Astrocyte of the spinal cord (primary cell): ENCODE measurements around the gene ANKRD28.
"Not testable (repeated sequence)": the region's sequence is repeated elsewhere in the genome, so short reads cannot be mapped to it uniquely, and the experiment has no call there.

Experiments
- DNase-seq: peaks from one replicate; pipeline ENCODE4 v3.0.0; 2011; ENCODE audit warnings: low read depth, low spot score
- H3K4me3 ChIP-seq: 2 replicates; pipeline ENCODE4 v1.5.1; 2011; ENCODE audit warnings: low read depth, mild to moderate bottlenecking, low read length, moderate library complexity
- CTCF ChIP-seq: IDR thresholded peaks from 2 replicates; pipeline ENCODE4 v1.5.1; 2012; ENCODE audit warnings: low read depth, mild to moderate bottlenecking, low read length, inconsistent platforms
- in situ Hi-C: cut with HindIII; loops from 2 replicates; pipeline ENCODE4 v1.10.0; 2017; ENCODE audit warnings: low sequenced_read_pairs

Gene ANKRD28

GRCh38 chr3:15779111-15779510 lies 18.7 kb downstream of the ANKRD28 start:
- no peak overlapping the region for H3K4me3 ChIP-seq
- TF ChIP-seq CTCF: no peak
- DNase-seq: no peak
- in situ Hi-C loops: no loop called here

GRCh38 chr3:15778332-15778858 lies 19.4 kb downstream of the ANKRD28 start:
- in situ Hi-C loops: no loop called here
- no peak for TF ChIP-seq CTCF

GRCh38 chr3:15774931-15775560 lies 22.7 kb downstream of the ANKRD28 start:
- H3K4me3 ChIP-seq, DNase-seq, in situ Hi-C loops: not testable (repeated sequence)

More at GRCh38 chr3:15778332-15778858, 19.4 kb downstream of the ANKRD28 start:
- no peak for DNase-seq
- no peak overlapping the region for H3K4me3 ChIP-seq

GRCh38 chr3:15771444-15771843 lies 26.3 kb downstream of the ANKRD28 start:
- H3K4me3 ChIP-seq: no peak overlapping the region
- in situ Hi-C loops: no loop called here
- no peak for TF ChIP-seq CTCF
- no peak for DNase-seq

DNA sequence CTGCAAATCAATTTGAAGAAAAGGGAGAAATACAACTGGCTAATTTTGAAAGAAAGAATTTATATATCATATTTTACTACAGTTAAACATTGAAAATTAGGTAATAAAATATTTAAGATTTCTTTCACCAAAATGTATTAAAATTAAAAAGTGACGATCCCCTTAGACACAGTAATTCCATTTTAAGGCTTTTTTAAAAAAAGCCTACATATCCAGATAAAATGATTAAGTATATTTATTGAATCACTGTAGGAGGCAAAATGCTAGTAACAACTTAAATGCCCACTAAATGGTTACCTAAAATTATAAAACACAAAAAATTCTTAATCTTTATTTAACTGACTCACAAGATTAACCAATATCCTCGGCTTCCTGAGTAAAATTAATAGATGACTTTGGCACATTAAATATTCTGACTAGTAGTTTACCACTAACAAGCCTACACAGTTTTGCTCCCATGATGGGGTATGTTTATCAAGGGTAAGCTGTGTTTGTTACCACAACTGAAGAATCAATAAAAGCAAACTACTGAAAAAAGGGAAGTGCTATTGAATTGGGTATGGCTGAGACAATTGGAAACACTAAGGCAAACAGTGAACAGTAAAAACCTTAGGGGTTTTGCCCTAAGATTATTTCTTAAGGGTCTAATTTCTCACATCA lies 28.4 kb downstream of the ANKRD28 start:
- in situ Hi-C loops: no loop called here
- no peak for TF ChIP-seq CTCF
- no peak overlapping the region for H3K4me3 ChIP-seq
- peak; percentile 35 for DNase-seq

DNA sequence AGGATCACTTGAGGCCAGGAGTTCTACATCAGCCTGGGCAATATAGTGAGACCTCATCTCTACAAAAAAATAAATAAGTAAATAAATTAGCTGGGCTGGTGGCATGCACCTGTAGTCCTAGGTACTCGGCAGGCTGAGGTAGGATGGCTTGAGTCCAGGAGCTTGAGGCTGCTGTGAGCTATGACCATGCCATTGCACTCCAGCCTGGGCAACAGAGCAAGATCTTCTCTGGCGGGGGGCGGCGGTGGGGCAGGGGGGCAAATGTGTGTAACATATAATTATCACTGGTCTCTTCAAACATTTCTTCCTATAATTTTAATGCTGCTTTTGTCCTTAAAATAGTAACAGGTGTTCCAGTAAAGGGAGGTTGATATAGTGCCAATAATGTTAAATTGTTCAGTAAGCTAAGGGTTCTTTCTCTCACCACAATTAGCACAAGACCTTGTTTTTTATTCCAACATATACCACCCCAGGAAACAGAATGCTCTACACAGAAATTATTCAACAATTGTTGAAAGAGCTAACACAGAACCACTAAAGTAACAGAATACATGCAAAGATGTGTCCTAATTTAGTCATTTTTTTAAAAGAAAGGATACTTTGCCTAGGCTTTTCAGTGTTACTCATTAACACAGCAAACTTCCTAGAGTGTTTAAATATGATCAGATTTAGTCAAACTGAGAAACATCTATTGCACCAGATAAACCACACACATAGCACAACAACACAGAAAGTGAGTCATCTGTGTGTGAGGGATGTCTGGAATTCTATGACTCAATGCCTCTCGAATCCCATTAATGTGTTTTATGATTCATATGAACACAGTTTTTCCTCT lies 29.1 kb downstream of the ANKRD28 start:
- in situ Hi-C loops: no loop called here
- DNase-seq: peak; percentile 94
- TF ChIP-seq CTCF: no peak
- H3K4me3 ChIP-seq: no peak overlapping the region

GRCh38 chr3:15766406-15766805 lies 31.4 kb downstream of the ANKRD28 start:
- no peak for DNase-seq
- in situ Hi-C loops: no loop called here

More at GRCh38 chr3:15766406-15766805, 31.4 kb downstream of the ANKRD28 start:
- no peak for TF ChIP-seq CTCF
- no peak overlapping the region for H3K4me3 ChIP-seq
